Mesenteric fat pad (tissue), 1 donor: ENCODE measurements around the gene FBXO17. TPM values are rescaled to one million over a fixed set of nuclear protein-coding genes. Genes with fewer than 3 reads are reported as not detected.
"Not testable (repeated sequence)": the region's sequence is repeated elsewhere in the genome, so short reads cannot be mapped to it uniquely, and the experiment has no call there.

Source experiments
- DNase-seq: peaks from one replicate; pipeline ENCODE4 v3.0.0-alpha.2; 2020; ENCODE audit warnings: low spot score
- long read RNA-seq: library from polyadenylated mRNA; unstranded; transcript quantifications from one replicate; pipeline ENCODE4 v2.0.0, GENCODE V29; 2020
- total RNA-seq: library from RNA; stranded (reverse); fragmentation: NEBNext Ultra II Directional; extraction: Animal tissue kit (Norgen Biotek cat#: 25700); gene quantifications from one replicate; pipeline ENCODE4 v1.2.1, GENCODE V29; 2021
- donor health status: DM: yes; HTN: yes; CAD: no.

Gene FBXO17
- 28.4 TPM for total RNA-seq
- long read RNA-seq, transcript FBXO17-201 (6 exons, 2,386 nt) = major isoform, 52 of 93 reads
- long read RNA-seq, partial matches to known transcripts = 15 of 93 reads
- long read RNA-seq, other reads (novel, unspliced or antisense) = 22 of 93 reads

GRCh38 chr19:38975214-38975860 is at the start of gene FBXO17:
Gene FBXO17, minus strand, starts transcription at chr19:38975742. Its CDS starts 25,423 bp downstream, at chr19:38950319.
- DNase-seq = peak; percentile 89

DNA sequence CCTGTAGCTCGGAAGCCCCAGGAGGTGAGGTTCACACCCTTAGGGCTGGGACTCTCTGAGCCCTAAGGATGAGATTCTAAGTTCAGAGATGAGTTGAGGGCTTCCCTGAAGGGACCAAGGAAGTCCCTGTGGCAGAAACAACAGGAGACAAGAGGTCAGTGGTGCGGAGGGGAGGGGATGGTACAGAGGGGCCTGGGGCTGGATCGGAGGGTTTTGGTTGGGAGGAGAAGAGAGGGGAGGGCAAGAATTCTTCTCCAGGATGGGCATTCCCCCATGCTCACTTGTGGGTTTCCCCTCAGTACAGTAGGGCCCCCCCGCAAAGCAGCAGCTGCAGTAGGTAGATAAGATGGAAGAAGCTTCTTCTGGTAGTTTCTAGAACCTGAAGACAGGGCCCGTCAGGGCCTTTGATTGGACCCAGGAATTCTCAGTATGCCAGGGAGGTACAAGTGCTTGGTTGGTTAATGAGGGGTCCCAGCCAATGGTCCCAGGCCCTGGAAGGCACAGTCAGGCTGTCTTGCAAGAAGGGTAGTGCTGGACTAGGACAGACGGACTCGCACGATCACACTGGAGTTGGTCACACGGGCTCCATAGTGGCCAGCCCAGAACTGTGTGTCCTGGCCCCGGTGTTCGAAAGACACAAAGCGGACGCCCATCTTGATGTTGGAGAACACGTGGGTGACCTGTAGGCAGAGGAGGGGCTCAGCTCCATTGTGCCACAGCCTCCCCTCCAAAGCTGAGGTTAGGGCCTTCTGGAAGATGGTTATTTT is 49.5 kb upstream of the FBXO17 start:
- no peak for DNase-seq

GRCh38 chr19:39021063-39021462 is 45.5 kb upstream of the FBXO17 start:
- DNase-seq = no peak

DNA sequence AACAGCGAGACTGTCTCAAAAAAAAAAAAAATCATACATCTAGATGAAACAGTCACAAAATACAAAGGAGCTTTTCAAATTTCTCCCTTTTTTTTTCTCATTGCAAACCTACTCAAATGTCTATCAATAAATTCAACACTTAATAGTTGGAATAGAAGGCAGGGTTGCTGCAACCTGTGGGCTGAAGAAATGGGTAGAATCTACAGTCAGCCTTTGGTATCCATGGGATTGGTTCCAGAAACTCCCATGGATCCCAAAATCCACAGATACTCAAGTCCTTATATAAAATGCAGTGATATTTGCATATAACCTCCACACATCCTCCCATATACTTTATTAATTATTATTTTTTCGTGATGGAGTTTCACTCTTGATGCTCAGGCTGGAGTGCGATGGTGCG is 42.1 kb upstream of the FBXO17 start:
- DNase-seq = no peak

DNA sequence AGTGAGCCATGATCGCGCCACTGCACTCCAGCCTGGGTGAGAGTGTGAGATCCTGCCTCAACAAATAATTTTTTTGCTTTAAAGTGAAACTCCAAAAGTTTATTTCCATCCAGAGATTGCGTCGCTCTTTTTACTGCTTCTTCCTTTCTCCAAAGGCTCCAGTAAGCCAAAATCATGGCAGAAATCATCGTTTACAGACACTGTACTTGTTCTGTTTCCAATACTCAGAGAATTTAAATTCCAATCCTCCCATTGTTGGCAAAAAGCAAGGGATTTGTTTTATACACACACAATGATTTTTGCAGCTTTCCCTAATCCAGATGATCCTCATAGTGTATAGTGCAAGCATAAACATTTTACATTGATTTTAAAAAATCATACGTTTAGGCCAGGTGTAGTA is 41.5 kb upstream of the FBXO17 start:
- no peak for DNase-seq

- no peak for DNase-seq
Observed at GRCh38 chr19:39014037-39014436, 38.5 kb upstream of the FBXO17 start.

GRCh38 chr19:39009001-39009400 is 33.5 kb upstream of the FBXO17 start:
- no peak for DNase-seq

DNA sequence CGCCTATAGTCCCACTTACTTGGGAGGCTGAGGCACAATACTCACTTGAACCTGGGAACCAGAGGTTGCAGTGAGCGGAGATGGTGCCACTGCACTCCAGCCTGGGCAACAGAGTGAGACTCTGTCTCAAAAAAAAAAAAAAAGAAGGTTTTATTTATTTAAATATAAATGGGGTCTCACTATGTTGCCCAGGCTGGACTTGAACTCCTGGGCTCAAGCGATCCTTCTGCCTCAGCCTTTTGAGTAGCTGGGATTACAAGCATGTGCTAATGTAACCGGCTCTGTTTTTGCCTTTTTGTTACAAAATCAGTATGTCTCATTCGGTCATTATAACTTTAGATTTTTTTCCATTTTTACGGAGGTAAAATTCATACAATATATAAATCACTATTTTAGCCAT is 32.6 kb upstream of the FBXO17 start:
- no peak for DNase-seq

- no peak for DNase-seq
Observed at GRCh38 chr19:39007096-39007495, 31.6 kb upstream of the FBXO17 start.

DNA sequence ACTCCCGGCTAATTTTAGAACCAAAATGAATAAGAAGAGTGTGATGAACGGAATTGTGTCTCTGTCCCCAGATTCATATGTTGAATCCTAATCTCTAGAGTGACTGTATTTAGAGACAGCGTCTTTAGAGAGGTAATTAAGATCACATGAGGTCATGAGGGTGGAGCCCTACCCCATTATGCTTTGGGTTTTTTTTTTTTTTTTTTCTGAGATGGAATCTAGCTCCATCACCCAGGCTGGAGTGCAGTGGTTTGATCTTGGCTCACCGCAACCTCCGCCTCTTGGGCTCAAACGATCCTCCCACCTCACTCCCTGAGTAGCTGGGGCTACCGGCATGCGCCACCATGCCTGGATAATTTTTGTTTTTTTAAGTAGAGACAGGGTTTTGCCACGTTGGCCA is 28.9 kb upstream of the FBXO17 start:
- no peak for DNase-seq

- DNase-seq = no peak
Observed at GRCh38 chr19:39003796-39004195, 28.3 kb upstream of the FBXO17 start.

- no peak for DNase-seq
Observed at GRCh38 chr19:39003188-39003587, 27.6 kb upstream of the FBXO17 start.

- DNase-seq = no peak
Observed at GRCh38 chr19:39001041-39001440, 25.5 kb upstream of the FBXO17 start.

- not testable (repeated sequence) for DNase-seq
Observed at GRCh38 chr19:38997576-38997975, 22.0 kb upstream of the FBXO17 start.

DNA sequence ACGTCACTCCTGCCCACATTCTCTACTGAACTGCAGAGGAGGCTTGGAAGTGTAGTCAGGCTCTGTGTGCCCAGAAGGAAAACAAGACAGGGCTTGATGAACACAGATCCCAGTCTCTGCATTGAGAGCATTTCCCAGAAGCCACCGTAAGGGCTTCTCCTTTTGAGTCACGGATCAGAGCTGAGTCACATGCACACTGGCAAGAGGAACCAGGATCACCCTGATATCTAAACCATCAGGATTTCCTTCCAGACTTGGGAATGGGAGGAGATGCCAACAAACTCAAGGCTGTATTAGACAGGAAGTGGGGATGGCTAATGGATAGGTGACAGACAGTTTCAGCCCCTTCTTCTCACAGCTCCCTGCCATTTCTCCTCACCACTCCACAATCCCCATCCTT is 17.7 kb upstream of the FBXO17 start:
- DNase-seq = no peak

DNA sequence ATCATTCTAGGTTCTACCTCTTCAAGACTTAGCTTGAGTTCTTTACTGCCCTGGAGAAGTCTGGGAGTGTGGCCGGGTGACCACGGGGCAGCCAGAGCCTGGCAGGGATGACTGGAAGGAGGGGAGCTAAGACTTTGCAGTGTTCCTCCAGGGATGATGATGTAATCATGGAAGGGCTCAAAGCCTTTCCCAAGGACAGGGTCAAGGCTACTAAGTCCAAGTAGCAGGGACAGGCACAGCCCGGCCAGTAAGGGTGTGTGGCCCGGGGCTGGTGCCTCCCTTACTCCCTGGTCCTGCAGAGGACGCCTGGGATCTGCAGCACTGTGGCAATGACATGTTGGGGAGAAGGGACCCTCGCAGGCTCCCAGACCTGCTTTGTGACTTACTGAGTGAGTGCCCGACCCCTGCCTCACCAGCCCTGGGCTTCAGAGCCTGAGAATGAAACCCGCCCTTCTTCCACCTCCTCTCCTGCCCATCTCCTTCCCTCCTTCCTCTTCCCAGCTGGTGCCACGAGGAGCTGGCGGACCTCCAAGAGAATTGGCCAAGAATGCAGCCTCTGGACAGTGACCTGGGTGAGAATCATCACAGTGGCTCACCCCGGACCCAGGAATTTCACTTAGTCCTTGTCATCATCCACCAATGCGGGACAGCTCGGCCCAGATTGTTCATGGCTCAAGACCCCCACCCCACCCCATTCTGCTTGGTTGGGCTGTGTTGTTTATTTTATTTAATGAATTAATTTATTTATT is 15.6 kb upstream of the FBXO17 start:
- DNase-seq = no peak

- DNase-seq = not testable (repeated sequence)
Observed at GRCh38 chr19:38989614-38990013, 14.1 kb upstream of the FBXO17 start.

DNA sequence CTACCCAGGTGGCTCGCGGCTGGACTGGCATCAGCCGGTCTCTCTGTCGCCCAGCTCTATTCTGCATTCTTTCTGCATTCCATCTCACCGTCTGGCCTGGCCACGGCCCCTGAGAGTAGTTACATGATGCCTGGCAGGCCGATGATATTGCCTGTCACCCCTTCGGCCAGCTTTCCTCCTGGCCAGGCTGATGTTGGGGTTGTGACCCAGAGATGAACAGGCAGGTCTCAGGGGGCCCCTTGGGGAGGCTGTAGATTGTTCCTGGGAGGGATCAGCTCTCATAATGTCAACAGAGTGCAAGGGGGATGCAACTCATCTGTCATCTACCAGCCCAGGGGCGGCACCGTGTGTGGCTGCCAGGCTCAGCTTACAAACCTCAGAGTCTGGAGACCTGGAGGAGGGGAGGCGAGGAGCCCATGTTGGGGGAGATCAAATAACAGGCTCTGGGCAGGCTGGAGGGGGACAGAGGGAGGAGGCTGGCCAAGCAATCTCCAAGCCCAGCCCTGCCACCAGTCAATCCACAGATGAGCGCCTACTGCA is 13.6 kb upstream of the FBXO17 start:
- DNase-seq = no peak

DNA sequence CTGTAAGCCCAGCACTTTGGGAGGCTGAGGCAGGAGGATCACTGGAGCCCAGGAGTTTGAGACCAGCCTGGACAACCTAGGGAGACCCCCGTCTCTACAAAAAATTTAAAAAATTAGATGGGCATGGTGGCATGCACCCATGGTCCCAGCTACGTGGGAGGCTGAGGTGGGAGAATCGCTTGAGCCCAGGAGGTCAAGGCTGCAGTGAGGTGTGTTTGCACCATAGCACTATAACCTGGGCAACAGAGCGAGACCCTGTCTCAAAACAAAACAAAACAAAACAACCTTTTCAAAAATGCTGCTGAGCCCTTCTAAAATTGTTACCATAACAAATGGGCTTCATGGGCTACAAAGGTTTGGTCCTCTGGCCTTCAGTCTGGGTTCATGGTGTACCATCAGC is 13.1 kb upstream of the FBXO17 start:
- DNase-seq = not testable (repeated sequence)

GRCh38 chr19:38987745-38988144 is 12.2 kb upstream of the FBXO17 start:
- DNase-seq = not testable (repeated sequence)

GRCh38 chr19:38985262-38985661 is 9.7 kb upstream of the FBXO17 start:
- DNase-seq = no peak
